ENCODE data around the gene CABP5. TPM values are rescaled to one million over a fixed set of nuclear protein-coding genes. Genes with fewer than 3 reads are reported as not detected.

CABP5 gene
- total RNA-seq, 1 donor from 2014 or later: not detected

- no peaks in the 10 kb centered on the region for H3K36me3 ChIP-seq (ENCODE audit: control insufficient read depth in 3 of 3, insufficient read depth in 3 of 3, low read length in 3 of 3)
- H3K27ac ChIP-seq (ENCODE audit: low read depth, low read length): no peak overlapping the region
- H3K9me3 ChIP-seq (ENCODE audit: control insufficient read depth in 3 of 3, low read length in 3 of 3): peaks cover 2 to 5% (median 3%) of the 10 kb centered on the region in 3 donors
- H3K9ac ChIP-seq (ENCODE audit: low read depth in 1 of 3, low read length in 3 of 3): no peak overlapping the region
- peaks cover 2 to 7% (median 3%) of the 10 kb centered on the region in 3 donors for H3K27me3 ChIP-seq (ENCODE audit: control insufficient read depth in 3 of 3, insufficient read depth in 3 of 3, low read length in 3 of 3)
- no peak overlapping the region for H3K4me3 ChIP-seq (ENCODE audit: low read length in 3 of 3)
- no peaks in the 10 kb centered on the region for H3K4me1 ChIP-seq (ENCODE audit: control insufficient read depth in 3 of 3, insufficient read depth in 3 of 3, low read length in 3 of 3)
These were observed 7.1 kb downstream of the CABP5 start for GRCh38 chr19:48036765-48037164.

- Histone ChIP-seq H3K27ac (ENCODE audit: low read depth, low read length) (no peak overlapping the region), H3K9ac (ENCODE audit: low read depth in 1 of 3, low read length in 3 of 3) (no peak overlapping the region), H3K4me3 (ENCODE audit: low read length in 3 of 3) (no peak overlapping the region), H3K27me3 (ENCODE audit: control insufficient read depth in 3 of 3, insufficient read depth in 3 of 3, low read length in 3 of 3) (peaks cover 4 to 9% (median 7%) of the 10 kb centered on the region in 3 donors), H3K36me3 (ENCODE audit: control insufficient read depth in 3 of 3, insufficient read depth in 3 of 3, low read length in 3 of 3) (no peaks in the 10 kb centered on the region), H3K4me1 (ENCODE audit: control insufficient read depth in 3 of 3, insufficient read depth in 3 of 3, low read length in 3 of 3) (no peaks in the 10 kb centered on the region), H3K9me3 (ENCODE audit: control insufficient read depth in 3 of 3, low read length in 3 of 3) (peaks cover 2 to 5% (median 3%) of the 10 kb centered on the region in 3 donors)
These were observed 10.3 kb downstream of the CABP5 start for GRCh38 chr19:48033604-48034003.

GRCh38 chr19:48030073-48030472 lies 13.8 kb downstream of the CABP5 start:
- Histone ChIP-seq H3K27me3 (ENCODE audit: control insufficient read depth in 3 of 3, insufficient read depth in 3 of 3, low read length in 3 of 3) (peaks cover 4 to 15% (median 14%) of the 10 kb centered on the region in 3 donors), H3K4me3 (ENCODE audit: low read length in 3 of 3) (no peak overlapping the region), H3K27ac (ENCODE audit: low read depth, low read length) (no peak overlapping the region), H3K9ac (ENCODE audit: low read depth in 1 of 3, low read length in 3 of 3) (no peak overlapping the region), H3K4me1 (ENCODE audit: control insufficient read depth in 3 of 3, insufficient read depth in 3 of 3, low read length in 3 of 3) (no peaks in the 10 kb centered on the region), H3K9me3 (ENCODE audit: control insufficient read depth in 3 of 3, low read length in 3 of 3) (no peaks in the 10 kb centered on the region), H3K36me3 (ENCODE audit: control insufficient read depth in 3 of 3, insufficient read depth in 3 of 3, low read length in 3 of 3) (no peaks in the 10 kb centered on the region)

- Histone ChIP-seq H3K9me3 (ENCODE audit: control insufficient read depth in 3 of 3, low read length in 3 of 3) (no peaks in the 10 kb centered on the region), H3K4me3 (ENCODE audit: low read length in 3 of 3) (no peak overlapping the region), H3K36me3 (ENCODE audit: control insufficient read depth in 3 of 3, insufficient read depth in 3 of 3, low read length in 3 of 3) (no peaks in the 10 kb centered on the region), H3K4me1 (ENCODE audit: control insufficient read depth in 3 of 3, insufficient read depth in 3 of 3, low read length in 3 of 3) (no peaks in the 10 kb centered on the region), H3K9ac (ENCODE audit: low read depth in 1 of 3, low read length in 3 of 3) (no peak overlapping the region), H3K27me3 (ENCODE audit: control insufficient read depth in 3 of 3, insufficient read depth in 3 of 3, low read length in 3 of 3) (peaks cover 4 to 15% (median 14%) of the 10 kb centered on the region in 3 donors), H3K27ac (ENCODE audit: low read depth, low read length) (no peak overlapping the region)
These were observed 14.4 kb downstream of the CABP5 start for GRCh38 chr19:48029431-48029830.

- no peaks in the 10 kb centered on the region for H3K36me3 ChIP-seq (ENCODE audit: control insufficient read depth in 3 of 3, insufficient read depth in 3 of 3, low read length in 3 of 3)
- H3K9ac ChIP-seq (ENCODE audit: low read depth in 1 of 3, low read length in 3 of 3): no peak overlapping the region
- no peak overlapping the region for H3K27ac ChIP-seq (ENCODE audit: low read depth, low read length)
- H3K27me3 ChIP-seq (ENCODE audit: control insufficient read depth in 3 of 3, insufficient read depth in 3 of 3, low read length in 3 of 3): peaks cover 0 to 16% (median 13%) of the 10 kb centered on the region in 3 donors
- H3K4me1 ChIP-seq (ENCODE audit: control insufficient read depth in 3 of 3, insufficient read depth in 3 of 3, low read length in 3 of 3): no peaks in the 10 kb centered on the region
- no peak overlapping the region for H3K4me3 ChIP-seq (ENCODE audit: low read length in 3 of 3)
- H3K9me3 ChIP-seq (ENCODE audit: control insufficient read depth in 3 of 3, low read length in 3 of 3): no peaks in the 10 kb centered on the region
These were observed 18.4 kb downstream of the CABP5 start for GRCh38 chr19:48025480-48025879.

- H3K9me3 ChIP-seq (ENCODE audit: control insufficient read depth in 3 of 3, low read length in 3 of 3): no peaks in the 10 kb centered on the region
- H3K27me3 ChIP-seq (ENCODE audit: control insufficient read depth in 3 of 3, insufficient read depth in 3 of 3, low read length in 3 of 3): peaks cover 0 to 21% (median 14%) of the 10 kb centered on the region in 3 donors
- no peaks in the 10 kb centered on the region for H3K36me3 ChIP-seq (ENCODE audit: control insufficient read depth in 3 of 3, insufficient read depth in 3 of 3, low read length in 3 of 3)
- H3K4me3 ChIP-seq (ENCODE audit: low read length in 3 of 3): no peak overlapping the region
- H3K27ac ChIP-seq (ENCODE audit: low read depth, low read length): no peak overlapping the region
- no peaks in the 10 kb centered on the region for H3K4me1 ChIP-seq (ENCODE audit: control insufficient read depth in 3 of 3, insufficient read depth in 3 of 3, low read length in 3 of 3)
- H3K9ac ChIP-seq (ENCODE audit: low read depth in 1 of 3, low read length in 3 of 3): no peak overlapping the region
These were observed 20.4 kb downstream of the CABP5 start for GRCh38 chr19:48023518-48023917.

GRCh38 chr19:48023011-48023410 lies 20.9 kb downstream of the CABP5 start:
- H3K4me3 ChIP-seq (ENCODE audit: low read length in 3 of 3): no peak overlapping the region
- no peaks in the 10 kb centered on the region for H3K36me3 ChIP-seq (ENCODE audit: control insufficient read depth in 3 of 3, insufficient read depth in 3 of 3, low read length in 3 of 3)
- H3K27ac ChIP-seq (ENCODE audit: low read depth, low read length): no peak overlapping the region
- no peaks in the 10 kb centered on the region for H3K4me1 ChIP-seq (ENCODE audit: control insufficient read depth in 3 of 3, insufficient read depth in 3 of 3, low read length in 3 of 3)
- no peaks in the 10 kb centered on the region for H3K9me3 ChIP-seq (ENCODE audit: control insufficient read depth in 3 of 3, low read length in 3 of 3)
- H3K9ac ChIP-seq (ENCODE audit: low read depth in 1 of 3, low read length in 3 of 3): no peak overlapping the region
- H3K27me3 ChIP-seq (ENCODE audit: control insufficient read depth in 3 of 3, insufficient read depth in 3 of 3, low read length in 3 of 3): peaks cover 0 to 21% (median 14%) of the 10 kb centered on the region in 3 donors

GRCh38 chr19:48020686-48021085 lies 23.2 kb downstream of the CABP5 start:
- H3K27me3 ChIP-seq (ENCODE audit: control insufficient read depth in 3 of 3, insufficient read depth in 3 of 3, low read length in 3 of 3): peaks cover 0 to 15% (median 10%) of the 10 kb centered on the region in 3 donors

GRCh38 chr19:48010932-48011758 lies 32.7 kb downstream of the CABP5 start:
- Histone ChIP-seq H3K9ac (ENCODE audit: low read depth in 1 of 3, low read length in 3 of 3) (no peak overlapping the region), H3K27ac (ENCODE audit: low read depth, low read length) (no peak overlapping the region), H3K36me3 (ENCODE audit: control insufficient read depth in 3 of 3, insufficient read depth in 3 of 3, low read length in 3 of 3) (no peaks in the 10 kb centered on the region), H3K27me3 (ENCODE audit: control insufficient read depth in 3 of 3, insufficient read depth in 3 of 3, low read length in 3 of 3) (peaks cover 0 to 7% (median 3%) of the 10 kb centered on the region in 3 donors), H3K9me3 (ENCODE audit: control insufficient read depth in 3 of 3, low read length in 3 of 3) (peaks cover under 1 to 6% (median 5%) of the 10 kb centered on the region in 3 donors), H3K4me3 (ENCODE audit: low read length in 3 of 3) (no peak overlapping the region), H3K4me1 (ENCODE audit: control insufficient read depth in 3 of 3, insufficient read depth in 3 of 3, low read length in 3 of 3) (no peaks in the 10 kb centered on the region)

More at GRCh38 chr19:48020686-48021085, 23.2 kb downstream of the CABP5 start:
- H3K4me1 ChIP-seq (ENCODE audit: control insufficient read depth in 3 of 3, insufficient read depth in 3 of 3, low read length in 3 of 3): no peaks in the 10 kb centered on the region
- no peak overlapping the region for H3K4me3 ChIP-seq (ENCODE audit: low read length in 3 of 3)
- H3K9ac ChIP-seq (ENCODE audit: low read depth in 1 of 3, low read length in 3 of 3): no peak overlapping the region
- no peaks in the 10 kb centered on the region for H3K36me3 ChIP-seq (ENCODE audit: control insufficient read depth in 3 of 3, insufficient read depth in 3 of 3, low read length in 3 of 3)
- no peak overlapping the region for H3K27ac ChIP-seq (ENCODE audit: low read depth, low read length)
- peaks cover 0 to 2% (median 0%) of the 10 kb centered on the region in 3 donors for H3K9me3 ChIP-seq (ENCODE audit: control insufficient read depth in 3 of 3, low read length in 3 of 3)

GRCh38 chr19:48006762-48007161 lies 37.1 kb downstream of the CABP5 start:
- no peaks in the 10 kb centered on the region for H3K36me3 ChIP-seq (ENCODE audit: control insufficient read depth in 3 of 3, insufficient read depth in 3 of 3, low read length in 3 of 3)
- no peak overlapping the region for H3K27ac ChIP-seq (ENCODE audit: low read depth, low read length)

More at GRCh38 chr19:48006762-48007161, 37.1 kb downstream of the CABP5 start:
- Histone ChIP-seq H3K9me3 (ENCODE audit: control insufficient read depth in 3 of 3, low read length in 3 of 3) (peaks cover 0 to 5% (median 2%) of the 10 kb centered on the region in 3 donors), H3K4me3 (ENCODE audit: low read length in 3 of 3) (no peak overlapping the region), H3K4me1 (ENCODE audit: control insufficient read depth in 3 of 3, insufficient read depth in 3 of 3, low read length in 3 of 3) (no peaks in the 10 kb centered on the region), H3K27me3 (ENCODE audit: control insufficient read depth in 3 of 3, insufficient read depth in 3 of 3, low read length in 3 of 3) (peaks cover 0 to 16% (median 3%) of the 10 kb centered on the region in 3 donors), H3K9ac (ENCODE audit: low read depth in 1 of 3, low read length in 3 of 3) (no peak overlapping the region)

Data from skeletal muscle tissue (tissue), 4 donors.